ENCODE data around the gene CCDC159.
A peak's percentile ranks its signal among the peaks of the same experiment; 100 is the strongest.
"Not testable (repeated sequence)": the region's sequence is repeated elsewhere in the genome, so short reads cannot be mapped to it uniquely, and the experiment has no call there.

Gene CCDC159

DNA sequence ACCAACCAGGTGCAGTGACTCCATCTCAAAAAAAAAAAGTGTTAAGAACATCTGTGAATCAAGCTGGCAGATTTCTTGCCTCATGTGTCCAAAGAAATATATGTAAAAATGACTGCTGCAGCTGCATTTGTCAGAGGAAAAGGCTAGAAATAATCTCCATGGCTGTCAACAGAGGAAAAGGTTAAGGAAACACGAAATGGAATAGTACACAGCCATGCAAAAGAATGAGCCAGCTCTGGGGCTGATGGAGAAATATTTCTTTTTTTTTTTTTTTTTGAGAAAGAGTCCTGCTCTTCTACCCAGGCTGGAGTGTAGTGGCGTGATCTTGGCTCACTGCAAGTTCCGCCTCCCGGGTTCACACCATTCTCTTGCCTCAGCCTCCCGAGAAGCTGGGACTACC lies 13.5 kb upstream of the CCDC159 start:
- no peak for DNase-seq (ENCODE audit: low spot score)
- TF ChIP-seq, protein P1, sequence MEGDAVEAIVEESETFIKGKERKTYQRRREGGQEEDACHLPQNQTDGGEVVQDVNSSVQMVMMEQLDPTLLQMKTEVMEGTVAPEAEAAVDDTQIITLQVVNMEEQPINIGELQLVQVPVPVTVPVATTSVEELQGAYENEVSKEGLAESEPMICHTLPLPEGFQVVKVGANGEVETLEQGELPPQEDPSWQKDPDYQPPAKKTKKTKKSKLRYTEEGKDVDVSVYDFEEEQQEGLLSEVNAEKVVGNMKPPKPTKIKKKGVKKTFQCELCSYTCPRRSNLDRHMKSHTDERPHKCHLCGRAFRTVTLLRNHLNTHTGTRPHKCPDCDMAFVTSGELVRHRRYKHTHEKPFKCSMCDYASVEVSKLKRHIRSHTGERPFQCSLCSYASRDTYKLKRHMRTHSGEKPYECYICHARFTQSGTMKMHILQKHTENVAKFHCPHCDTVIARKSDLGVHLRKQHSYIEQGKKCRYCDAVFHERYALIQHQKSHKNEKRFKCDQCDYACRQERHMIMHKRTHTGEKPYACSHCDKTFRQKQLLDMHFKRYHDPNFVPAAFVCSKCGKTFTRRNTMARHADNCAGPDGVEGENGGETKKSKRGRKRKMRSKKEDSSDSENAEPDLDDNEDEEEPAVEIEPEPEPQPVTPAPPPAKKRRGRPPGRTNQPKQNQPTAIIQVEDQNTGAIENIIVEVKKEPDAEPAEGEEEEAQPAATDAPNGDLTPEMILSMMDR (IDR thresholded peaks at IDR 0.05; ENCODE audit: extremely low read depth, missing control alignments): no peak

DNA sequence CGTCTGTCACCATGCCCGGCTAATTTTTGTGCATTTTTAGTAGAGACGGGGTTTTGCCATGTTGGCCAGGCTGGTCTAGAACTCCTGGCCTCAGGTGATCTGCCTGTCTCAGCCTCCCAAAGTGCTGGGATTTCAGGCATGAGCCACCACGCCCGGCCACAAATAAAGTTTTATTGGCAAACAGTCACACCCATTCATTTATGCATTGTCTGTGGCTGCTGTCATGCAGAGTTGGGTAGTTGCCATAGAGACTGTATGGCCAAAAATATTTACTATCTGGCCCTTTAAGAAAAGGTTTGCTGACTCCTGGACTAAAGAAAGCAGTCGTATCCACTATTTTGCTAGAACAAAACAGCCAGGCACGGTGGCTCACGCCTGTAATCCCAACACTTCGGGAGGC lies 12.5 kb upstream of the CCDC159 start:
- not testable (repeated sequence) for DNase-seq (ENCODE audit: low spot score)

DNA sequence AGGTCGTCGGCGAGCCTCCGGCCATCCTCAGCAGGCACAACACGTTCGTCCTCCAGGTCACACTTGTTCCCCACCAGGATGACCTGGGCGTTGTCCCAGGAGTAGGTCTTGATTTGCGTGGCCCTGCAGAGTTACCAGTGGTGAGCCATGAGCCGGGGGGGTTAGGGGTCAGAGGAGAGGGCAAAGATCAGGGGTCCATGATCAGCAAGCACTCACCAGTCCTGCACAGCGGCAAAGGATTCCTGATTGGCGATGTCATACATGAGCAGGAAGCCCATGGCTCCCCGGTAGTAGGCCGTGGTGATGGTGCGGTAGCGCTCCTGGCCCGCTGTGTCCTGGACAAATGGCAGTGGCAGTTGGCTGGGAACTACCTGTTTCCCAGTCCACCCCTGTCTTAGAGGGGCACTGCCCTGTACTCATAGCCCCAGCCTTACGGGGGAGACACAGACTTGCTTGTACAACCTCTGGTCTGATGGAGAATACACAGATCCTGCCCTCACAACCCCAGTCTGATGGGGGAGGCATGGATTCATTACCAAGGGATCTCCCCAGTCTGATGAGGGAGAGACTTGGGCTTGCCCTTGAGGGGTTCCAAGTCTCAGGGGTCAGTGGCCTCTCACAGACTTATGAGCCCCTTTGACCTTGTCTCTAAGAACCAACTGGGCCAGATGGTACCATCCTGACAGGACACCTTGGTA lies 10.7 kb upstream of the CCDC159 start:
- DNase-seq (ENCODE audit: low spot score): no peak

DNA sequence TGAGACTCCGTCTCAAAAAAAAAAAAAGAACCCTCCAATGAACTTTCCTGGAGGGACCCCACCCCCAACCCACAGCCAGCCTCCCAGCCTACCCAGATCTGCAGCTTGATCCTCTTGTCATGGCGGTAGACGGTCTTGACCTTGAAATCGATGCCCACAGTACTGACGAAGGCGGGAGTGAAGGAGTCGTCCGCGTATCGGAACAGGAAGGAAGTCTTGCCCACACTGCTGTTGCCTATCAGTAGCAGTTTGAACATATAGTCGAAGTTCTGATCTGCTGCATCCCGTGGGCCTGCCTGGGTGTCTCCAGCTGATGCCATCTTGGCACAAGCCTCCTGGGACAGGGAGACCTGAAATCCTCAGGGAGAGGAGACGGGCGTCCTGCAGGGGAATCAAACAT lies 9.2 kb upstream of the CCDC159 start:
- TF ChIP-seq, protein P1 (IDR thresholded peaks at IDR 0.05; ENCODE audit: extremely low read depth, missing control alignments): no peak
- DNase-seq (ENCODE audit: low spot score): no peak

More for the DNA sequence above, 10.7 kb upstream of the CCDC159 start:
- TF ChIP-seq, protein P1 (IDR thresholded peaks at IDR 0.05; ENCODE audit: extremely low read depth, missing control alignments): no peak

DNA sequence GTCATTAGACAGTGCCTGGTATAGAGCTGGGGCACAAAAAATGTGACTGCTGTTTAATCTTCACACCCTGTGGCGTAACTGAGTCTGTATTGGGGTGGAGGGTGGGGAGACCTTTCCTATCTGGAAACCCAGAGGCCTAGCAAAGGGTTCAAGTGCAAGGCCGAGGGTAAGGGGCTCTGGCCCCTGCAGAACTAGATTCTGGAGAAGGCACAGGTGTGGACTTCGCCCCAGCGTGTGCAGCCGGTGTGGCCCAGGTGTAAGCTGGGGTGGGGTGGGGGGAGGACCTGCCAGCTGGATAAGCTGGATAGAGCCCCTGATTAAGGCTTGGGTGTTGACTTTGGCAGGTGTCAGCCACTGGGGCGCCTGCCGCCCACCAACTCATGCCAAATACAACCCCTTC lies 8.2 kb upstream of the CCDC159 start:
- no peak for DNase-seq (ENCODE audit: low spot score)
- TF ChIP-seq, protein P1 (IDR thresholded peaks at IDR 0.05; ENCODE audit: extremely low read depth, missing control alignments): no peak

DNA sequence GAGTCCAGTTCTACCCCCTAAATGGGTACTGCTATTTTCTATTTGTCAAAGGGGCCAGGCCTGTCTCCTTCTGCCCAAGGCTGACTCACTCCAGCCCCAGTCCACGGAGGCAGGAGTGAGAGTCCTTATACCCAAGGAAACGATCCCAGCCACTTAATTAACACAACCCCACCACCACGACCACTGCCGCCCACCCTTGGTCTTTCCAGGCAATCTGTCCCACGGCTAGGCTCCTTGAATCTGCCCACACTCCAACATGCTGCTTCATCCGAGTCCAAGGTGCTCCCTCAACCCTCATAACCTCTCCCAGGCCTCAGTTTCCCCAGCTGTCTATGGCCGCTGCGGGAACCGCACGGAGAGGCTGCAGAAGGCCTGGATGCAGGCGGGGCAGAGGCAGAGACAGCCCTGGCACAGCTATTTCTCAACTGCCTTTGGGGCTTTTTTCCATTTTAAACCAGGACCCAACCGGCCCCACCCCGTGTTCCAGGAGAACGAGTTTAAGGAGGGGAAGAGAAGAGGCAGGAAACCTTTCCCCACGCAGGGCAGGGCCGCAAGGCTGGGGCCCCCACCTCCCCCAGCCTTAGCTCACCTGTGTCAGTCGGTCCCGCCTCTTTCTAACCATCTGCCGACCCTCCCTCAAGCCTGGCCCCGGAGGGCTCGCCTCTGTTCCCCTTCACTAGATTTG lies 7.6 kb upstream of the CCDC159 start:
- no peak for DNase-seq (ENCODE audit: low spot score)
- TF ChIP-seq, protein P1 (IDR thresholded peaks at IDR 0.05; ENCODE audit: extremely low read depth, missing control alignments): no peak

DNA sequence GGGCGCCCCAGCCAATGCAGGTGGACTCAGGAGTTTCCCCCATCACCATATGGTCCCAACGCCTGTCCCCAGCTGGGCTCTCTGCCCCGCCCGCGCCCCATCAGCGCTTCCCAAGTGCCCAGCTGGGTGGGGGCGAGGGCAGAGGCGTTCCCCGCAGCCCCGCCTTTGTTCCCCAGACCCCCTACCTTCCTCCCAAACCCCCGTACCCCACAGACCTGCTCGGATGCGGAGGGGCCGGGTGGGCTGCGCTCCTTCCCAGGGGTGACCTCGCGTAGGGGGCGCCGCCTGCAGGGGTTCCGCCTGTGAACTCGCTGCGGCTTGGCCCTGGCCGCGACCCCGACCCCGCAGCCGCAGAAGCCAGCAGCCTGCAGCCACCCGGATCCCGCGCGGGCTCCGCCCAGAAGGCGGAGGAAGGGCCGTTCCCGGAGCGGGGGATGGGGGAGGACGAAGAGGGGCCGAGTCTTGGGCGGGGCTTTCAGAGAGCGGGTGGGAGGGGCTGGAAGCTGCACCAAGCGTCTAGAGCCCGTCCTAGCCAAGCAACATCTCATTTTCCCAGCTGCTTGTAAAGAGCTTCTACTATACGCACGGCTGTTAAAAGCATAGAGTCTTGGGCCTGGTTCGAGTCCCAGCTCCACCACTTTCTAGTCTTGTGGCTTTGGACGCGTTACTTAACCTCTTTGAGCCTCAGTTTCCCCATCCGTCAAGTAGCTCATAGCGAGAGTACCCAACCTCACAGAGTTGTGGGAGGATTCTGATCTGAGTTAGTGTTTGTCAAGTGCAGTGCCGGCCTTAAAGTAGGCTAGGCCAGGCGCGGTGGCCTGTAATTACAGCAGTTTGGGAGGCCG lies 6.8 kb upstream of the CCDC159 start, which contains the start of gene RAB3D:
RAB3D (minus strand) TSS at position 404 of the 845 bp plus-strand sequence. CDS start 2,258 bp downstream, outside the sequence.
- TF ChIP-seq, protein P1 (IDR thresholded peaks at IDR 0.05; ENCODE audit: extremely low read depth, missing control alignments): no peak
- DNase-seq (ENCODE audit: low spot score): peak; percentile 97

DNA sequence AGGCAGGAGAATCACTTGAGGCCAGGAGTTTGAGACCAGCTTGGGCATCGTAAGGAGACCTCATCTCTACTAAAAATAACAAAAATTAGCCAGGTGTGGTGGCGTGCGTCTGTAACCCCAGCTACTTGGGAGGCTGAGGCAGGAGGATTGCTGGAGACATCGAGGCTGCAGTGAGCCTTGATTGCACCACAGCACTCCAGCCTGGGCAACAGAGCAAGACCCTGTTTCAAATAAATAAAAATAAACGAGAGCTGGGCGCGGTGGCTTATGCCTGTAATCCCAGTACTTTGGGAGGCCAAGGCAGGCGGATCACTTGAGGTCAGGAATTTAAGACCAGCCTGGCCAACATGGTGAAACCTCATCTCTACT lies 6.2 kb upstream of the CCDC159 start:
- DNase-seq (ENCODE audit: low spot score): not testable (repeated sequence)

All from GM20000 (cell line).